Caco-2 (cell line): ENCODE measurements around the gene UFD1. TPM values are rescaled to one million over a fixed set of nuclear protein-coding genes. Genes with fewer than 3 reads are reported as not detected.

ENCODE experiments used
- BruUV-seq: library from RNA; stranded (reverse); fragments of 400-500 nt; replicated peaks from 2 replicates; lab custom pipeline; 2021; lab: Mats Ljungman, UMichigan
- CTCF ChIA-PET: fragments of 300-600 bp; sonication (Branson Sonifier 250); formaldehyde crosslinking; loops from one replicate; lab custom pipeline; 2022; ENCODE audit warnings: antibody characterized with exemption; lab: Charles Lee
- POLR2A ChIA-PET: fragments of 300-600 bp; sonication (Branson Sonifier 250); formaldehyde crosslinking; loops from one replicate; lab custom pipeline; 2022; ENCODE audit warnings: antibody characterized with exemption; lab: Charles Lee
- DNase-seq, 2 experiments: peaks; one replicate each; pipeline versions ENCODE4 v3.0.0 to v3.0.0-alpha.2; 2020 to 2022
- H3K27me3 ChIP-seq: replicated peaks from 2 replicates; pipeline ENCODE4 v1.6.0; 2011; ENCODE audit warnings: low read length; ENCODE audit not compliant: control insufficient read depth, insufficient read depth
- H3K36me3 ChIP-seq: 2 replicates; pipeline ENCODE4 v1.5.1; 2011; ENCODE audit warnings: low read length; ENCODE audit not compliant: control insufficient read depth, insufficient read depth
- H3K4me1 ChIP-seq: fragments of 250-450 bp; sonication (Bioruptor Pico); 2 replicates; pipeline ENCODE4 v1.5.1; 2020; ENCODE audit warnings: mild to moderate bottlenecking
- H3K4me3 ChIP-seq: 2 replicates; pipeline ENCODE4 v1.5.1; 2011; ENCODE audit warnings: low read depth, mild to moderate bottlenecking, control low read depth, low read length
- H3K9me3 ChIP-seq: fragments of 250-450 bp; sonication (Bioruptor Pico); 2 replicates; pipeline ENCODE4 v1.5.1; 2020; ENCODE audit warnings: mild to moderate bottlenecking, moderate library complexity
- H3K27ac Mint-ChIP-seq: one replicate; pipeline ENCODE4 v1.8.0; 2022; ENCODE audit warnings: mixed read lengths; ENCODE audit not compliant: unreplicated experiment
- H3K27me3 Mint-ChIP-seq: one replicate; pipeline ENCODE4 v1.8.0; 2022; ENCODE audit warnings: mixed read lengths; ENCODE audit not compliant: insufficient read depth, unreplicated experiment
- H3K36me3 Mint-ChIP-seq: one replicate; pipeline ENCODE4 v1.8.0; 2022; ENCODE audit warnings: mild to moderate bottlenecking, mixed read lengths; ENCODE audit not compliant: insufficient read depth, unreplicated experiment
- H3K4me1 Mint-ChIP-seq: one replicate; pipeline ENCODE4 v1.8.0; 2022; ENCODE audit warnings: low read depth, mixed read lengths; ENCODE audit not compliant: unreplicated experiment
- H3K4me3 Mint-ChIP-seq: one replicate; pipeline ENCODE4 v1.8.0; 2022; ENCODE audit warnings: mild to moderate bottlenecking, moderate library complexity, mixed read lengths; ENCODE audit not compliant: unreplicated experiment
- H3K9me3 Mint-ChIP-seq: one replicate; pipeline ENCODE4 v1.8.0; 2022; ENCODE audit warnings: mixed read lengths; ENCODE audit not compliant: unreplicated experiment
- CTCF ChIP-seq, 2 experiments: fragments of 200-600 bp in 1 of 2; IDR thresholded peaks; 1 replicate in 1 of 2; 2 replicates in 1 of 2; pipeline versions ENCODE4 v1.5.1 to v1.8.0; 2011 to 2022; ENCODE audit warnings: antibody characterized with exemption in 1 of 2, control low read depth in 1 of 2, inconsistent platforms in 1 of 2, low read depth in 1 of 2, low read length in 1 of 2, mild to moderate bottlenecking in 1 of 2, moderate library complexity in 1 of 2; ENCODE audit not compliant: insufficient read depth in 1 of 2, severe bottlenecking in 1 of 2, unreplicated experiment in 1 of 2
- intact Hi-C: fragments of 100-400 bp; cut with micrococcal nuclease; formaldehyde crosslinking; loops from one replicate; pipeline ENCODE4 v1.10.0; 2022; ENCODE audit not compliant: unreplicated experiment
- total RNA-seq: library from RNA; stranded (reverse); gene quantifications from 2 replicates; pipeline ENCODE4 v1.2.3, GENCODE V29; 2022

UFD1 gene
- total RNA-seq, 1 experiment from 2014 or later: 102 TPM

- Mint-ChIP-seq H3K9me3 (no peaks in the 10 kb centered on the region), H3K4me1 (no peaks in the 10 kb centered on the region), H3K27me3 (no peaks in the 10 kb centered on the region), H3K36me3 (peaks cover 23% of the 10 kb centered on the region), H3K4me3 (no peak overlapping the region), H3K27ac (no peak overlapping the region)
- no TSS peak for BruUV-seq
- DNase-seq: no peak
- no peaks in the 10 kb centered on the region for H3K36me3 ChIP-seq
- H3K4me3 ChIP-seq: no peak overlapping the region
- POLR2A ChIA-PET: no interaction called here
- no peak for TF ChIP-seq CTCF (IDR thresholded peaks at IDR 0.05; ENCODE audit: insufficient read depth in 1 of 2, low read depth in 1 of 2, low read length in 1 of 2, severe bottlenecking in 1 of 2, unreplicated experiment in 1 of 2)
- H3K4me1 ChIP-seq: no peaks in the 10 kb centered on the region
- intact Hi-C loops: no loop called here
- no peaks in the 10 kb centered on the region for H3K9me3 ChIP-seq
- CTCF ChIA-PET: no interaction called here
- H3K27me3 ChIP-seq: no peaks in the 10 kb centered on the region
These were observed 39.1 kb upstream of the UFD1 start for GRCh38 chr22:19517919-19518611.

- H3K4me3 Mint-ChIP-seq: no peak overlapping the region
- Histone ChIP-seq H3K9me3 (no peaks in the 10 kb centered on the region), H3K36me3 (no peaks in the 10 kb centered on the region), H3K4me3 (no peak overlapping the region), H3K4me1 (no peaks in the 10 kb centered on the region), H3K27me3 (no peaks in the 10 kb centered on the region)
- H3K27ac Mint-ChIP-seq: no peak overlapping the region
- no peaks in the 10 kb centered on the region for H3K9me3 Mint-ChIP-seq
- TF ChIP-seq CTCF (IDR thresholded peaks at IDR 0.05; ENCODE audit: insufficient read depth in 1 of 2, low read depth in 1 of 2, low read length in 1 of 2, severe bottlenecking in 1 of 2, unreplicated experiment in 1 of 2): no peak
- ChIA-PET POLR2A (no interaction called here), CTCF (no interaction called here)
- H3K4me1 Mint-ChIP-seq: no peaks in the 10 kb centered on the region
- no peak for DNase-seq
- peaks cover 17% of the 10 kb centered on the region for H3K36me3 Mint-ChIP-seq
- BruUV-seq: no TSS peak
- intact Hi-C loops: no loop called here
- no peaks in the 10 kb centered on the region for H3K27me3 Mint-ChIP-seq
These were observed 38.1 kb upstream of the UFD1 start for GRCh38 chr22:19517171-19517500.

GRCh38 chr22:19516378-19517170 is 37.6 kb upstream of the UFD1 start:
- Histone ChIP-seq H3K4me3 (no peak overlapping the region), H3K9me3 (no peaks in the 10 kb centered on the region), H3K4me1 (no peaks in the 10 kb centered on the region), H3K27me3 (no peaks in the 10 kb centered on the region), H3K36me3 (no peaks in the 10 kb centered on the region)
- Mint-ChIP-seq H3K4me1 (no peaks in the 10 kb centered on the region), H3K9me3 (no peaks in the 10 kb centered on the region), H3K4me3 (no peak overlapping the region), H3K27me3 (no peaks in the 10 kb centered on the region), H3K36me3 (peaks cover 17% of the 10 kb centered on the region), H3K27ac (no peak overlapping the region)
- no peak for TF ChIP-seq CTCF (IDR thresholded peaks at IDR 0.05; ENCODE audit: insufficient read depth in 1 of 2, low read depth in 1 of 2, low read length in 1 of 2, severe bottlenecking in 1 of 2, unreplicated experiment in 1 of 2)
- ChIA-PET POLR2A (no interaction called here), CTCF (no interaction called here)
- intact Hi-C loops: no loop called here
- DNase-seq: no peak
- BruUV-seq: no TSS peak
